Stimulated activated CD8-positive, alpha-beta memory T cell treated with anti-CD3 and anti-CD28 coated beads, Interleukin-15, amount 100 ng/mL, for 24 hours (primary cell): ENCODE data around the gene HES2.
"Not testable (repeated sequence)": the region's sequence is repeated elsewhere in the genome, so short reads cannot be mapped to it uniquely, and the experiment has no call there.

ENCODE experiments used
- DNase-seq: peaks from one replicate; pipeline ENCODE4 v3.0.0-alpha.2; 2020; ENCODE audit warnings: low read depth

The HES2 gene

GRCh38 chr1:6453895-6454855 lies 34.5 kb upstream of the HES2 start:
- DNase-seq, result not testable (repeated sequence)

GRCh38 chr1:6450943-6451373 lies 31.2 kb upstream of the HES2 start:
- no peak for DNase-seq

- DNase-seq, result not testable (repeated sequence)
Observed at GRCh38 chr1:6450486-6450885, 30.8 kb upstream of the HES2 start.

- DNase-seq, result no peak
Observed at GRCh38 chr1:6450005-6450450, 30.3 kb upstream of the HES2 start.

GRCh38 chr1:6448749-6449631 lies 29.3 kb upstream of the HES2 start:
- DNase-seq, result no peak

- DNase-seq, result no peak
Observed at GRCh38 chr1:6447818-6448748, 28.4 kb upstream of the HES2 start.

GRCh38 chr1:6447016-6447817 lies 27.5 kb upstream of the HES2 start:
- DNase-seq, result no peak

GRCh38 chr1:6446665-6447015 lies 26.9 kb upstream of the HES2 start:
- DNase-seq, result no peak

- not testable (repeated sequence) for DNase-seq
Observed at GRCh38 chr1:6445929-6446328, 26.2 kb upstream of the HES2 start.

GRCh38 chr1:6445062-6445763 lies 25.5 kb upstream of the HES2 start:
- no peak for DNase-seq

- DNase-seq, result no peak
Observed at GRCh38 chr1:6444377-6444776, 24.7 kb upstream of the HES2 start.

GRCh38 chr1:6443339-6444115 lies 23.8 kb upstream of the HES2 start:
- no peak for DNase-seq

- DNase-seq, result no peak
Observed at GRCh38 chr1:6441586-6441985, 21.9 kb upstream of the HES2 start.

GRCh38 chr1:6440198-6441126 lies 20.7 kb upstream of the HES2 start:
- DNase-seq, result peak; percentile 47

- peak; percentile 33 for DNase-seq
Observed at GRCh38 chr1:6438047-6438525, 18.4 kb upstream of the HES2 start.

- DNase-seq, result not testable (repeated sequence)
Observed at GRCh38 chr1:6437012-6437700, 17.4 kb upstream of the HES2 start.

GRCh38 chr1:6436277-6436676 lies 16.6 kb upstream of the HES2 start:
- DNase-seq, result not testable (repeated sequence)
